HepG2 (cell line): ENCODE measurements around the gene NDUFS4. TPM values are rescaled to one million over a fixed set of nuclear protein-coding genes. Genes with fewer than 3 reads are reported as not detected.

Experiments
- ATAC-seq: fragments of 200-7000 bp; cut with Tn5 transposase; 3 replicates; pipeline ENCODE4 v1.9.1; 2020; ENCODE audit warnings: mild to moderate bottlenecking, moderate library complexity
- BruUV-seq: library from RNA; stranded (reverse); fragments of 400-500 nt; replicated peaks from 2 replicates; lab custom pipeline; 2021; lab: Mats Ljungman, UMichigan
- CTCF ChIA-PET: fragments of 300-600 bp; formaldehyde crosslinking; extraction: SDS; loops from one replicate; lab custom pipeline; 2021; ENCODE audit warnings: low total read pairs, inconsistent platforms, low intra/inter-chr PET ratio; lab: Yijun Ruan, JAX
- POLR2A ChIA-PET: fragments of 350-600 bp; sonication (Branson Sonifier 250); formaldehyde crosslinking; loops from one replicate; lab custom pipeline; 2020; ENCODE audit warnings: antibody characterized with exemption, inconsistent platforms; lab: Yijun Ruan, JAX
- DNase-seq: peaks from one replicate; pipeline ENCODE4 v3.0.0-alpha.2; 2015; ENCODE audit warnings: low spot score
- FAIRE-seq: peaks from 3 replicates; lab custom pipeline; 2011; peaks lifted over from hg19 to GRCh38; lab: Jason Lieb, UNC
- H2AFZ ChIP-seq: one replicate; pipeline ENCODE4 v1.6.1; 2011; ENCODE audit warnings: low read length, inconsistent platforms
- H3K27ac ChIP-seq: fragments of 300-600 bp; 3 replicates; pipeline ENCODE4 v1.8.0; 2011; ENCODE audit warnings: mixed run types, mild to moderate bottlenecking, mixed read lengths, low read length, inconsistent platforms; ENCODE audit not compliant: insufficient read depth; ENCODE audit errors: extremely low read length
- H3K27me3 ChIP-seq, 2 experiments: fragments of 200-600 bp in 1 of 2; 2 replicates in 1 of 2; 3 replicates in 1 of 2; pipeline versions ENCODE4 v1.6.0 to v1.8.0; 2011; ENCODE audit warnings: low read length in 2 of 2, mild to moderate bottlenecking in 2 of 2, moderate library complexity in 2 of 2, inconsistent platforms in 1 of 2; ENCODE audit not compliant: insufficient read depth in 2 of 2, control insufficient read depth in 1 of 2
- H3K36me3 ChIP-seq, 2 experiments: fragments of 200-600 bp in 1 of 2; replicated peaks in 1 of 2; 2 replicates in 1 of 2; 3 replicates in 1 of 2; pipeline versions ENCODE4 v1.5.1 to v1.8.0; 2011; ENCODE audit warnings: low read length in 2 of 2, inconsistent platforms in 1 of 2; ENCODE audit not compliant: insufficient read depth in 2 of 2, control insufficient read depth in 1 of 2
- H3K4me1 ChIP-seq: 2 replicates; pipeline ENCODE4 v1.5.1; 2012; ENCODE audit warnings: low read length, inconsistent platforms; ENCODE audit not compliant: insufficient read depth
- H3K4me2 ChIP-seq: 2 replicates; pipeline ENCODE4 v1.6.0; 2011; ENCODE audit warnings: low read depth, low read length, inconsistent platforms
- H3K4me3 ChIP-seq, 3 experiments: fragments of 200-600 bp in 1 of 3; sonication (generic), shearing (Covaris generic) in 1 of 3; replicated peaks in 1 of 3; 2 replicates each; pipeline ENCODE4 v1.5.1; 2011 to 2016; ENCODE audit warnings: low read length in 3 of 3, inconsistent platforms in 2 of 3, low read depth in 2 of 3, mild to moderate bottlenecking in 2 of 3, control low read depth in 1 of 3, mixed read lengths in 1 of 3; ENCODE audit not compliant: insufficient read depth in 1 of 3
- H3K79me2 ChIP-seq: one replicate; pipeline ENCODE4 v1.6.1; 2011; ENCODE audit warnings: low read length, inconsistent platforms; ENCODE audit not compliant: insufficient read depth
- H3K9ac ChIP-seq: 2 replicates; pipeline ENCODE4 v1.6.0; 2011; ENCODE audit warnings: mild to moderate bottlenecking, low read depth, low read length, inconsistent platforms; ENCODE audit not compliant: insufficient read depth
- H3K9me3 ChIP-seq: 2 replicates; pipeline ENCODE4 v1.5.1; 2012; ENCODE audit warnings: mild to moderate bottlenecking, low read length
- H4K20me1 ChIP-seq: 2 replicates; pipeline ENCODE4 v1.6.0; 2011; ENCODE audit warnings: inconsistent platforms, mild to moderate bottlenecking, low read length, moderate library complexity; ENCODE audit not compliant: insufficient read depth
- CHD2 ChIP-seq: IDR thresholded peaks from 2 replicates; pipeline ENCODE4 v1.6.1; 2011; ENCODE audit warnings: low read depth, low read length, improper control_type of control experiment
- ESRRA ChIP-seq: sonication (generic); formaldehyde crosslinking; IDR thresholded peaks from 2 replicates; pipeline ENCODE4 v1.5.1; 2020; ENCODE audit warnings: mild to moderate bottlenecking, low read depth, missing genetic modification reagents
- FOXA1 ChIP-seq, 2 experiments: fragments of 450-650 bp in 1 of 2; sonication (generic) in 1 of 2; formaldehyde crosslinking in 1 of 2; IDR thresholded peaks; 2 replicates each; pipeline versions ENCODE4 v1.4.0 to v1.6.1; 2016 to 2020; ENCODE audit warnings: missing genetic modification reagents in 1 of 2
- FOXJ3 ChIP-seq: sonication (generic); formaldehyde crosslinking; IDR thresholded peaks from 2 replicates; pipeline ENCODE4 v1.4.0; 2020; ENCODE audit warnings: missing genetic modification reagents, mild to moderate bottlenecking, borderline replicate concordance
- KLF16 ChIP-seq, 2 experiments: sonication (generic) in 1 of 2; formaldehyde crosslinking in 1 of 2; IDR thresholded peaks; 2 replicates each; pipeline versions ENCODE4 v1.6.1 to v1.8.0; 2016 to 2023; ENCODE audit warnings: missing genetic modification reagents in 2 of 2, missing compliant biosample characterization in 1 of 2
- NFIB ChIP-seq: sonication (generic); formaldehyde crosslinking; IDR thresholded peaks from 2 replicates; pipeline ENCODE4 v1.9.0; 2021; ENCODE audit warnings: missing genetic modification reagents, mild to moderate bottlenecking, borderline replicate concordance
- RAD21 ChIP-seq: fragments of 450-650 bp; formaldehyde crosslinking; IDR thresholded peaks from 2 replicates; pipeline ENCODE4 v1.5.0; 2020; ENCODE audit warnings: mild to moderate bottlenecking
- RXRB ChIP-seq: IDR thresholded peaks from 2 replicates; pipeline ENCODE4 v1.6.1; 2016; ENCODE audit warnings: borderline replicate concordance, missing genetic modification reagents, missing compliant biosample characterization
- ZNF17 ChIP-seq: sonication (generic); formaldehyde crosslinking; IDR thresholded peaks from 2 replicates; pipeline ENCODE4 v1.5.0; 2020; ENCODE audit warnings: mild to moderate bottlenecking, missing genetic modification reagents
- ZNF205 ChIP-seq: IDR thresholded peaks from 2 replicates; pipeline ENCODE4 v1.6.1; 2018; ENCODE audit warnings: missing biosample characterization, missing genetic modification reagents
- ZNF260 ChIP-seq: sonication (generic); formaldehyde crosslinking; IDR thresholded peaks from 2 replicates; pipeline ENCODE4 v1.4.0; 2020; ENCODE audit warnings: missing genetic modification reagents, low read depth, mild to moderate bottlenecking, borderline replicate concordance
- ZNF644 ChIP-seq: IDR thresholded peaks from 2 replicates; pipeline ENCODE4 v1.6.1; 2016; ENCODE audit warnings: low read depth
- ZNF766 ChIP-seq: sonication (generic); formaldehyde crosslinking; IDR thresholded peaks from 2 replicates; pipeline ENCODE4 v1.5.0; 2020; ENCODE audit warnings: missing genetic modification reagents, borderline replicate concordance
- WGBS: methylation state at CpG from one replicate; pipeline ENCODE4 v1.1.6; 2017; ENCODE audit warnings: low lambda C conversion rate; 5-methylcytosine and 5-hydroxymethylcytosine counted together
- in situ Hi-C: cut with HindIII; loops from 2 replicates; pipeline ENCODE4 v1.10.0; 2017; ENCODE audit warnings: low pct_unique_long_range_greater_than_20kb; ENCODE audit not compliant: extremely low pct_ligation_motif_present
- intact Hi-C: fragments of 100-400 bp; cut with micrococcal nuclease; formaldehyde crosslinking; loops from one replicate; pipeline ENCODE4 v1.10.0; 2022; ENCODE audit not compliant: unreplicated experiment
- polyA plus RNA-seq, 8 experiments: library from polyadenylated mRNA; depleted of rRNA in 3 of 8; stranded (reverse) in 7 of 8; unstranded in 1 of 8; fragments of >200 nt; fragmentation: Illumina TruSeq in 4 of 8; extraction: Trizol in 4 of 8; gene quantifications; 2 replicates each; pipeline versions ENCODE4 v1.2.1 to v1.2.3, GENCODE V29; 2011 to 2016; ENCODE audit warnings: low read depth in 4 of 8, missing spikeins in 1 of 8, mixed read lengths in 1 of 8; ENCODE audit not compliant: insufficient read depth in 1 of 8
- total RNA-seq, 5 experiments: library from RNA; depleted of rRNA; stranded (reverse); fragments of >200 nt; fragmentation: Illumina TruSeq; extraction: Trizol; gene quantifications; 2 replicates each; pipeline ENCODE4 v1.2.3, GENCODE V29; 2016; ENCODE audit warnings: low read depth in 1 of 5
- TF ChIP-seq, protein P1 (sequence below): sonication (generic); formaldehyde crosslinking; IDR thresholded peaks from 2 replicates; pipeline ENCODE4 v1.8.0; 2022; ENCODE audit warnings: mild to moderate bottlenecking, missing genetic modification reagents, moderate library complexity
- TF ChIP-seq, protein P2 (sequence below): sonication (generic); formaldehyde crosslinking; IDR thresholded peaks from 2 replicates; pipeline ENCODE4 v1.5.0; 2020; ENCODE audit warnings: missing genetic modification reagents, mild to moderate bottlenecking, borderline replicate concordance
- TF ChIP-seq, protein P3 (sequence below): IDR thresholded peaks from 2 replicates; pipeline ENCODE4 v1.6.1; 2016; ENCODE audit warnings: missing genetic modification reagents, missing compliant biosample characterization

The NDUFS4 gene
- total and polyA plus RNA-seq, 2 of the 13 experiments (the other 11 are each of a cell fraction or from before 2014, with no cell fraction given): 121 to 126 TPM

DNA sequence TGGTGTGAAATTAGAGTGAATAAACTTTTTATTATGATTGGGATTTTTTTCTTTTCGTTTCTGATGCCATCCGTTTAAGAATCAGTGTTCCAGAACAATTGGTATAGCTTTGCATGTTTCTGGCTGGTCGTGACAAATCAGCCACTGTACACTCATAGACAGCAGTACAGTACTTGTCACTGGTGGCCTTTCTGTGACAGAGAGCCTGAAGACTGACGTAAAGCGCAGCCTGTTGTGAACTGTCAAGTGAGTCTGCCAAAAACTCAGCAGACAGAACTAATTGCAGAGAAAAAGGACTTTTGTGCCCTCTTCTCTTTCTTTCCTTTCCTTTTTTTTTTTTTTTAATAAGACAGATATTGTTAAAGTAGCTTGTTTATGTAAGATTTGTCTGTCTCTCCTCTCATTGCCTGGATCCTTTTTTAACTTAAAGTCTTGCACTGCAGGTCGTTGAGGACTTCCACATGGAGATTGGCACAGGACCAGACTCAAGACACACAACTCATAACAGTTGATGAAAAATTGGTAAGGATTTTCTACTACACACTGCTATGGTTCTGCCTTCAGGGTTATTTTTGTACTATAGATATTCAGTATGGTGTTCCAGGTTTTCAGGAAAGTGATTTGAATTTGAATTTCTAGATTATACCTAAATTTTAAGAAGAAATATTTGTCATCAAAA is 42.7 kb downstream of the NDUFS4 start:
- H3K9ac ChIP-seq: no peak overlapping the region
- peaks cover 4 to 19% of the 10 kb centered on the region in 2 experiments; a peak in 4 of 5 replicates for H3K36me3 ChIP-seq
- WGBS: 94% methylated on average over 6 of the region's 6 CpGs
- ATAC-seq (no peak), FAIRE-seq (no peak), DNase-seq (no peak)
- H3K79me2 ChIP-seq: peaks cover 26% of the 10 kb centered on the region
- TF ChIP-seq RXRB (CRISPR knock-in tag): no peak
- no peak for TF ChIP-seq FOXJ3 (CRISPR knock-in tag)
- no peak for TF ChIP-seq RAD21 (CRISPR knock-in tag)
- TF ChIP-seq, protein P1, sequence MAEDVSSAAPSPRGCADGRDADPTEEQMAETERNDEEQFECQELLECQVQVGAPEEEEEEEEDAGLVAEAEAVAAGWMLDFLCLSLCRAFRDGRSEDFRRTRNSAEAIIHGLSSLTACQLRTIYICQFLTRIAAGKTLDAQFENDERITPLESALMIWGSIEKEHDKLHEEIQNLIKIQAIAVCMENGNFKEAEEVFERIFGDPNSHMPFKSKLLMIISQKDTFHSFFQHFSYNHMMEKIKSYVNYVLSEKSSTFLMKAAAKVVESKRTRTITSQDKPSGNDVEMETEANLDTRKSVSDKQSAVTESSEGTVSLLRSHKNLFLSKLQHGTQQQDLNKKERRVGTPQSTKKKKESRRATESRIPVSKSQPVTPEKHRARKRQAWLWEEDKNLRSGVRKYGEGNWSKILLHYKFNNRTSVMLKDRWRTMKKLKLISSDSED (CRISPR knock-in tag): no peak
- POLR2A ChIA-PET: no interaction called here
- no TSS peak for BruUV-seq
- no peaks in the 10 kb centered on the region for H4K20me1 ChIP-seq
- intact Hi-C loops (no loop called here), in situ Hi-C loops (no loop called here)
- no peaks in the 10 kb centered on the region for H3K4me1 ChIP-seq
- no peak overlapping the region for H3K4me3 ChIP-seq
- no peaks in the 10 kb centered on the region for H3K27me3 ChIP-seq
- no peak overlapping the region for H3K4me2 ChIP-seq
- no peaks in the 10 kb centered on the region for H3K9me3 ChIP-seq
- H2AFZ ChIP-seq: no peak overlapping the region
- no peak overlapping the region for H3K27ac ChIP-seq
- CTCF ChIA-PET: no interaction called here

DNA sequence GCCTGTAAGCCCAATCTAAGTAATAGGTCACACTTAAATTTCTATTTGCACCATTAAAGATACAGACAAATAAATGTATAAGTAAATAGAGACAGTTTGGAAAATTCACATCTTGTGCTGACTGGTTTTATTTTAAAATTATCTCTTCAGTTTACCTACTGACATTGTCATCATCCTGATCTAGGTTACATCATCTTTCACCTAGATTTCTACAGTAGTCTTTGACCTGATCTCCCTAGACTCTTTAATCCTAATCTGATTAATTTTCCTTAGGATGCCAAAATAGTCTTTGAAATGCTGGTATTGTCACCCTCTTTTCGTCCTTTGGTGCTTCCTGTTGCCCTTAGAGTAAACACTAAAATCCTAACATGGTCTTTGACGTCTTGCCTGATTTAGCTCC is 43.9 kb downstream of the NDUFS4 start:
- Histone ChIP-seq H3K9ac (no peak overlapping the region), H3K36me3 (peaks cover 4 to 19% of the 10 kb centered on the region in 2 experiments; a peak in 4 of 5 replicates), H3K27ac (no peak overlapping the region), H3K9me3 (no peaks in the 10 kb centered on the region), H3K79me2 (peaks cover 19% of the 10 kb centered on the region), H3K4me2 (no peak overlapping the region), H2AFZ (no peak overlapping the region), H4K20me1 (no peaks in the 10 kb centered on the region), H3K27me3 (no peaks in the 10 kb centered on the region), H3K4me3 (no peak overlapping the region), H3K4me1 (no peaks in the 10 kb centered on the region)
- intact Hi-C loops (no loop called here), in situ Hi-C loops (no loop called here)
- CTCF ChIA-PET: no interaction called here
- FAIRE-seq (no peak), ATAC-seq (no peak), DNase-seq (no peak)
- POLR2A ChIA-PET: no interaction called here
- 95% methylated on average over 2 of the region's 2 CpGs for WGBS
- no TSS peak for BruUV-seq
- TF ChIP-seq NFIB (CRISPR knock-in tag): no peak
- TF ChIP-seq ZNF205 (CRISPR knock-in tag): no peak
- TF ChIP-seq, protein P2, sequence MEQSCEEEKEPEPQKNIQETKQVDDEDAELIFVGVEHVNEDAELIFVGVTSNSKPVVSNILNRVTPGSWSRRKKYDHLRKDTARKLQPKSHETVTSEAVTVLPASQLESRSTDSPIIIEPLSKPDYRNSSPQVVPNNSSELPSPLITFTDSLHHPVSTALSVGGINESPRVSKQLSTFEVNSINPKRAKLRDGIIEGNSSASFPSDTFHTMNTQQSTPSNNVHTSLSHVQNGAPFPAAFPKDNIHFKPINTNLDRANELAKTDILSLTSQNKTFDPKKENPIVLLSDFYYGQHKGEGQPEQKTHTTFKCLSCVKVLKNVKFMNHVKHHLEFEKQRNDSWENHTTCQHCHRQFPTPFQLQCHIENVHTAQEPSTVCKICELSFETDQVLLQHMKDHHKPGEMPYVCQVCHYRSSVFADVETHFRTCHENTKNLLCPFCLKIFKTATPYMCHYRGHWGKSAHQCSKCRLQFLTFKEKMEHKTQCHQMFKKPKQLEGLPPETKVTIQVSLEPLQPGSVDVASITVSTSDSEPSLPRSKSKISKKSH (CRISPR knock-in tag): no peak
- no peak for TF ChIP-seq FOXA1 (IDR thresholded peaks at IDR 0.05)
- no peak for TF ChIP-seq FOXA1 (CRISPR knock-in tag; IDR thresholded peaks at IDR 0.05)
- no peak for TF ChIP-seq ZNF260 (CRISPR knock-in tag)
- TF ChIP-seq, protein P3, sequence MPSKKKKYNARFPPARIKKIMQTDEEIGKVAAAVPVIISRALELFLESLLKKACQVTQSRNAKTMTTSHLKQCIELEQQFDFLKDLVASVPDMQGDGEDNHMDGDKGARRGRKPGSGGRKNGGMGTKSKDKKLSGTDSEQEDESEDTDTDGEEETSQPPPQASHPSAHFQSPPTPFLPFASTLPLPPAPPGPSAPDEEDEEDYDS (CRISPR knock-in tag): no peak
- no peak for TF ChIP-seq CHD2
- no peak for TF ChIP-seq ZNF644
- no peak for TF ChIP-seq ZNF766 (CRISPR knock-in tag)
- no peak for TF ChIP-seq ZNF17 (CRISPR knock-in tag)
- no peak for TF ChIP-seq KLF16 (CRISPR knock-in tag; IDR thresholded peaks at IDR 0.05)
- no peak for TF ChIP-seq ESRRA (CRISPR knock-in tag)
